Stromal cell of bone marrow (primary cell): ENCODE results near the gene NAGK.

Source experiments
- DNase-seq: peaks from one replicate; pipeline ENCODE4 v3.0.0-alpha.2; 2012; ENCODE audit warnings: low read depth

The NAGK gene

GRCh38 chr2:71108091-71108490 lies 39.6 kb downstream of the NAGK start:
- no peak for DNase-seq

GRCh38 chr2:71113843-71114242 lies 45.4 kb downstream of the NAGK start:
- no peak for DNase-seq

- no peak for DNase-seq
These were observed 48.6 kb downstream of the NAGK start for GRCh38 chr2:71117063-71117462.

- DNase-seq: no peak
These were observed 51.7 kb downstream of the NAGK start for GRCh38 chr2:71120195-71120594.

DNA sequence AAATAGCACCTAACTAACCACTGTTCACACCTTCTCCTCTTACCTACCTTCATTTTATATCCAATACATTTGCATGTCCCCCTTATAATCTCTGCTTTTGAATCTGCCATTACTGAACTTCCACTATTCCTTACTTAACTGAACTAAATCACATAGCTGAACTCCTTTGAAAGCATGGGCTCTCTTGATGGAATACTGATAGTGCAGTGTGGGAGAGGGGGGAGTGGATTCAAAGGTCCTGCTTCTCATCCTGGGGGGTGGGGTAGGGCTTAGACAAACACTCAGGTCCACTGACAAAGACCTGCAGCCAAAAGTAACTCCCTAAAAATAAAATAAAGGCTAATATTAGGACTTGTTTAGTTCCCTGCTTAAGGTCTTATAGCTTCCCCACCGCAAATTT lies 53.0 kb downstream of the NAGK start:
- no peak for DNase-seq

DNA sequence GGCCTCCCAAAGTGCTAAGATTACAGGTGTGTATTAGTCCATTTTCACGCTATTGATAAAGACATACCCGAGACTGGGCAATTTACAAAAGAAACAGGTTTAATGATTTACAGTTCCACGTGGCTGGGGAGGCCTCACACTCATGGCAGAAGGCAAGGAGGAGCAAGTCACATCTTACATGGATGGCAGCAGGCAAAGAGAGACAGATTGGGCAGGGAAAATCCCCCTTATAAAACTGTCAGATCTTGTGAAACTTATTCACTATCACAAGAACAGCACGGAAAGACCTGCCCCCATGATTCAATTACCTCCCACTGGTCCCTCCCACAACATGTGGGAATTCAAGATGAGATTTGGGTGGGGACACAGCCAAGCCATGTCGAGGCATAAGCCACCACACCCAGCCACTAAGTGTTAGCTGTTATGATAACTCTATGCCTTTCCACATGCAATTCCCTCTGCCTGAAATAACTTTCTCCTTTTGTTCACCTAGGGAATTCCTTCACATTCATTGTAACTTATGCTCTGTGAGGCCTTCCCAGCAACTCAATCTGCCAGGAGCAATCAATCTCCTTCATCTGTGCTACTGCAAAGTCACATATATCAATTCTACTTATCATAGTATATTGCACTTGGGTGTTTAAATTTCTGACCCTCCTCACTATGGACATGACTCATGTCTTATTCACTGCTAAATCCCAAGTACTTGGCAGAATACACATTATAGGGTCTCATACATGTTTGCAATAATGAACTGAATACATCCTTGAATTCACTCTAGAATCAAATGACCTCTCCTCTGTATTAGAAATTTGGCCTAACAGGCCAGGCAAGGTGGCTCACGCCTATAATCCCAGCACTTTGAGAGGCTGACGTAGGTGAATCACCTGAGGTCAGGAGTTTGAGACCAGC lies 54.2 kb downstream of the NAGK start:
- no peak for DNase-seq

DNA sequence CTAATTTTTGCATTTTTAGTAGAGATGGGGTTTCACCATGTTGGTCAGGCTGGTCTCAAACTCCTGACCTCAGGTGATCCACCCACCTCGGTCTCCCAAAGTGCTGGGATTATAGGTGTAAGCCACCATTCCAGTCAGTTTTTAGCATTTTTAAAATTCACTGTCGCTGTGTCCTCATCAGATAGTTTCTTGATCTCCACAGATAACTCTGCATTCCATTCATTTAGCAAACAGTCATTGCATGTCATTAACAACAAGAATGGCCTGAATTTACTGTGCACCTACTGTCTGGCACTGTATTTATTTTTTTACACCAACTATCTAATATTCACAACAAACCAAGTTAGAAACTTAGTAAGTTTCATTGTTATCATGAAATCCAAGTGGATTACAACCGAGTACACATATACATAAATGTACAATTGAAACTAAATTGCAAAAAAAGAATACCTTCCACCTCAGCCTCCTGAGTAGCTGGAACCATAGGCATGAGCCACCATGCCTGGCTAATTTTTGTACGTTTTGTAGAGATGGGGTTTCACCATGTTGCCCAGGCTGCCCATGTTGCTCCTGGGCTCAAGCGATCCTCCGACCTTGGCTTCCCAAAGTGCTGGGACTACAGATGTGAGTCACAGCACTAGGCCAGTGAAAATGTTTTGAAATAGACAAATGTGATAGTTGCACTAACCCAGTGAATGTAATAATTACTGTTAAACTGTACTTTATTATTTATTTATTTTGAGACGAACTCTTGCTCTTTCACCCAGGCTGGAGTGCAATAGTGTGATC lies 57.3 kb downstream of the NAGK start:
- no peak for DNase-seq

- DNase-seq: no peak
These were observed 58.5 kb downstream of the NAGK start for GRCh38 chr2:71126957-71127356.
